ENCODE data around the gene TRMT2A. TPM values are rescaled to one million over a fixed set of nuclear protein-coding genes. Genes with fewer than 3 reads are reported as not detected.
A peak's percentile ranks its signal among the peaks of the same experiment; 100 is the strongest.

The TRMT2A gene
- polyA plus RNA-seq, 3 donors = 32.2 to 47.9 (median 43.0) TPM

DNA sequence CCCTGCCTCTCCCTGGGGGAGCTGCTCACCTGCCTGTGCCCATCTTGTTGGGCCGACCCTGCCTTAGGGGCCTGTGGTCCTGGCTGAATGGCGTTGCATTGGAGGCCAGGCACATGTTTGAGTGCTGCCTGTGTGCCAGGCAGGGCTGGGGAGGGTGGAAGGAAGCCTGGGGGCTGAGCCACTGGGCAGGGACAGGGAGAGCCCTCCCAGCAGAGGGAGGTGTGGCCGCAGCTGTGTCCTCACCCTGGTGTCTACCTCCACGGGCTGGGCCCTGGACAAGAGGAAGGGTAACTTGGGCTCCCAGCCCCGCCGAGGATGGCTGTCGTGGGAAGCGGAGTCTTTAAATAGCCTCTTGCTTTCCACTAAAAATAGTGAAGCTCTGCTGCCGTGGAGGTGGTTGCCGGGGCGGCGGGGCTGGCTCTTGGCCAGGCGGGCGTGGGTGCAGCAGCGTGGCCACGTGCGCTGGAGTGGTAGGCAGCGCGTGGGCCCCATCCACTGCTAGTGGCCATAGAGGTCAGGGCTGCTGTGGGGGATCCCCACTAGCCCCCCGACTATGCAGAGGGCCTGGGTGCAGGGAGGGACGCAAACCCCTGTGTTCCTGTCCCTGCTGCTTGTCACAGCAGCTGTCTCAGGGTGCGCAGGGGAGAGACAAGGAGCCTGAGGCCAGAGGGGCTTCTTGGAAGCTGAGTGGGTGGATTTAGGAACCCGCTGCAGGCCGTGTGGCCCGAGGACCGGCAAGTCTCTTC is 20.8 kb upstream of the TRMT2A start:
- H3K27ac ChIP-seq (ENCODE audit: low read depth, low read length) = no peak overlapping the region
- WGBS, 3 donors = 36 to 58% (median 43%) methylated on average over 25 to 26 of the region's 26 CpGs

DNA sequence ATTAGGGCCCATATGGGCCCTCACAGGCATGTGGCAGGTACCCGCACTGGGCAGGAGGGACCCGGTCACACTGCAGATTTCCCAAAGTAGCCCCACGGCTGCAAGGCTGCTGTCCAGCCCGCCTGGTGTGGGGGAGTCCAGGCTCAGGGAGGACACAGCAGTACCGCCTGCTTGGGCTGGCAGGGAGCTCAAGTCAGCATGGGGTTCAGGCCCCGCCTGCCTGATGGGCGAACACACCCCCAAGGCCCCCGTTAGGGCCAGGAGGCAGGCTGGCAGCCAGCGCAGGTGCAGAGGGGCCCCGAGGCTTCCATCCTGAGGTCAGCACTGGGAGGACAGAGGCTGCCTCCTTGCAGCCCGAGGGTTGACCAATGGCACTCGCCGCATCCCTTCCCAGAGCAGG is 20.1 kb upstream of the TRMT2A start:
- 69 to 83% (median 73%) methylated on average over 13 of the region's 13 CpGs for WGBS, 3 donors
- H3K27ac ChIP-seq (ENCODE audit: low read depth, low read length) = no peak overlapping the region

DNA sequence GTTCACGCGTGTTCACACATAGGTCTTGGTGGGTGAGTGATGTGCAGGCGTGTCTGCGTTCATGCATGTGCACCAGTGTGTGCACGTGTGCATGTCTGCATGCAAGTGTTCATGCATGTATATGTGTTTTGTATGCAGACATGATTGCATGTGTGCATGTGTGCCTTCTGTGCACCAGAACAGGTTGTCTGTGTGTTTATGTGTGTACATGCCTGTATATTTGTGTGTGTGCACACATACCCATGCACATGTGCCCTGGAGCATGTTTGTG is 19.5 kb upstream of the TRMT2A start:
- no peak overlapping the region for H3K27ac ChIP-seq (ENCODE audit: low read depth, low read length)
- 89 to 93% (median 91%) methylated on average over 5 of the region's 5 CpGs for WGBS, 3 donors

DNA sequence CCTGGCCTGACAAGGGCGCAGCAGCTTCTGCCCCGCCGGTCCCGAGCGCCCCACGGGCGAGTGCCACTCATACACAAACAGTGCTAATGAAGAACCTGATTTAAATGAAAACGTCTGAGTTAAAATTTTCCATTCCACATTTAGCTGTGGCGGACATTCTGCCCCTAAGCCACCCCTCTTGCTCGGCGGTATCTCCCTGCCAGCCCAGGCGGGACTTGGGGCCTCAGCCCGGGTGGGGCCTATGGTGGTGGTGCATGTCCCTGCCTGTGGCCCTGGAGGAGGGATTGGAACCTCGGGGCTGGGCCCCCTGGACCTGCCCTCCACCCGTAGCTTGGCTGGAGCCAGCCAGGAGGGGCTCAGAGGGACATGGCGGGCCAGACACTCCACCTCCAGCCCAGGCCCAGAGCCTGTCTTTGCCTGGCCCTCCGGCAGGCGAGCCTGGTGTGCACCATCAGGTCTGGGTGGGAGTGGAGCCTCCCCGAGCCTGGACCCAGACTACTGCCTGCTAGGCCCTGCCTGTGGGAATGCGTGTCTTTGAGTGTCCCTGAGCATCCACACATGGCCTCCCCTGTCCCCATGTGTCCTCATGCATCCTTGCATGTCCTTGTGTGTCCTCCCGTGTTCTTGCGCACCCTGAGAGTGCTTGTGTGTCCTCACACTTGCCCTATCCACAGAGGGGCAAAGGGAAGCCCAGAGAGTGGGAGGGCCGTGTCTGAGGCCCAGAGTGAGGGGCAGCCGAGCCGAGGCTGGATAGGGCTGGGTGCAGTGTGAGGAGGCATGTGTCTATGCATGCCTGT is 19.0 kb upstream of the TRMT2A start:
- WGBS, 3 donors = 79 to 86% (median 83%) methylated on average over 25 of the region's 25 CpGs

DNA sequence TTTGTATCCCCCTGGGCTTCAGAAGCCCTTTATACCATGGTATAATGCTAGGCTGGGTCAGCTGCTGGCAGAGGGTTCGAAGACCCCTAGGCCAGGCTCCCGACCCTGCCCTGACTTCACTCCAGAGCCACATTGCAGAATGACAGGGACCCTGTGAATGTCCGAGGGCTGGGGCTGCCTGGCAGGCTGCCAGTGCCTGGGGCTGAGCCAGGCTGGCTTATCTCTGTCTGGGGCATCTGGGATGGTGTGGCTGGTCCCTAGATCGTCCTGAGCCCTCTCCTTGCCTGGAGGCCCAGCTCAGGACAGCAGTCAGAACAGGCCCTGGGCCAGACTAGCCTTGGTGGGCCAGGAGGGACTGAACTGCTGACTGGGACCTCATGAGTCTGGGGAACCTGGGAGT is 18.2 kb upstream of the TRMT2A start:
- 49 to 68% (median 67%) methylated on average over 4 of the region's 4 CpGs for WGBS, 3 donors
- no peak overlapping the region for H3K27ac ChIP-seq (ENCODE audit: low read depth, low read length)

More for the DNA sequence above, 19.0 kb upstream of the TRMT2A start:
- H3K27ac ChIP-seq (ENCODE audit: low read depth, low read length) = no peak overlapping the region

DNA sequence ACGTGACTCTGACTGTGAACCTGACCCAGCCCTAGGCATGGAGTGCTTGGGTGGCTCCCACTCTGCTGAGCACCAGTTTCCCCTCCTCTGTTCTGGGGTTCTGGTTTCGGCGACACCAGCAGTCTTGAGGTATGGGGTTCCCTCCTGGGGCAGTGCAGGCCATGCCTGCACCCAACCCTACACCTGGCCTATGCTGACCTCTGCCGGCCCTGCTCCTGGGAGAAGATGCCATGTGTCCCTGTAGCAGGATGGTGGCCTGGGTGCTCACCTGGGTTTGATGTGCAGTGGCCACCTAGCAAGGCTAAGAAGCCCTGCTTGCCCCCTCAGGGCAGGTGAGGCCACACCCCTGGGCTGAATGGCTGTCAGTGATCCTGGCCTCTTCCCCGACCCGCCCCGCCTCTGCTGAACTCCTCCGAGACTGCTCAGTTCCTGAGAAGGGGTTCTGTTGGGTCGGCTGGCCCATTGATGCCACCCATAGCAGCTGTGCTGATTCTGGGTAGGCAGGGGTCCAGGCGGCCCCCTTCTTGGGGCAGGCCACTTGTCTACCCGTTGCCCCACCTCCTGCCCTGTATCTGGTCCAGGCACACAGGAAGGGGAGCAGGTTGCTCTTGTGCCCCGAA is 17.0 kb upstream of the TRMT2A start:
- WGBS, 3 donors = 78 to 84% (median 78%) methylated on average over 12 of the region's 12 CpGs
- H3K27ac ChIP-seq (ENCODE audit: low read depth, low read length) = no peak overlapping the region

DNA sequence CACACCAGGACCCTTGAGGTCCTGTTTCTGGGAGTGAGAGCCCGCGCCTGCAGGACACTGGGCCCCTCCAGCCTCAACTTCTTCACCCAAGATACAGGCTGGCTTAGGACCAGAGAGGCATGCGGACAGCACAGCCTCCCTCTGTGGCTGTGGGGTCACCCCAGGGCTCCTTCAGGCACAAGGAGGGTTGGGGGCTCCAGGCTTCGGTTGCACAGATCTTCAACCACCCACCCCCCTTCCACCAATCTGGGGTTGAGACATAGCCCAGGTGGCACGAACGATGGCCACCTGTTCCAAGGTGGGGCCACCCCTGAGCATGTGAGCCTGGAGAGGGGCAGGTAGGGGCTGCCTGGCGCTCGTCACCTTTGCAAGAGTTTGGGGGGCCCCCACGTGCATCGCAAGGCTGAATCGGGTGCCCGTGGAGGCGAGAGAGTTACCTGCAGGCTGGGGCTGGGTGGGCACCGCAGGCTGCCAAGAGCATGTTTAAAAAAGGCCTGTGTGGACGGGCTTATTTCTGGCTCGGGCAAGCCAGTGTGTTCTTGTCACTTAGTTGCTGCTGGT is 15.7 kb upstream of the TRMT2A start:
- no peak overlapping the region for H3K27ac ChIP-seq (ENCODE audit: low read depth, low read length)
- 53 to 64% (median 64%) methylated on average over 16 of the region's 16 CpGs for WGBS, 3 donors

DNA sequence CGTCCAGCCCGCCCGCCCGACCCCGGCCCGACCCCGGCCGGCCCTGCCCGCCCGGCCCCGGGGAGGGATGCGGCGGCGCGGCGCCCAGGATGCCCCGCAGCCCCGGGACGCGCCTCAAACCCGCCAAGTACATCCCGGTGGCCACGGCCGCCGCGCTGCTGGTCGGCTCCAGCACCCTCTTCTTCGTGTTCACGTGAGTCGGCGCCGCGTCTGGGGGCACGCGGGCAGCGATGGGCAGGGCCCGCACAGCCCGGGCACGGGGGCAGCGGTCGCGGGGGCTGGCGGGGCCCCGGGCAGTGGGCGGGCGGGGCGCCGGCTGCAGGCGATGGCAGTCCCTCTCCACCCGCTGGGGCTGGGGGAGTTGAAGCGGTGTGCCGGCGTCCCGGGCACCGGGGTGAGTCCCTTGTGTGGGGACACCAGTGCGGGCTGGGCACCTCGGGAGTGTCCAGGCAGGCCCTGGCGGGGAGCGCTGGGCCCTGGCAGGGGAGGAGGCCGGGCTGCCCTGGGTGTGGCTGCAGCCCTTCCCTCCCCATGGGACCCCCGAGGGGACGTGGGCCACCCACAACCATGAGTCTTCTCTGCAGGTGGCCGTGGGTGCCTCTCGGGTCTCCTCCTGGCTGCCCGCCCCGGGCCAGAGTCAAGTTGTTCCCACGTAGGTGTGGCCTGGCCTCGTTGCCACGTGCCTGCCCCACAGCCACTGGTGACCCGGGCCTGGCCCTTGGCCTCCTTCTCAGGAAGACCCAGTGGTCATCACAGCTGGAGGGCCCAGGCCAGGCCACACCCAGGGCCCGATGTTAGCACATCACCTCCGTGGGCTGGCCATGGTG is 15.0 kb upstream of the TRMT2A start:
- H3K27ac ChIP-seq (ENCODE audit: low read depth, low read length) = no peak overlapping the region
- 1% methylated on average over 43 to 72 of the region's 72 CpGs for WGBS, 3 donors

DNA sequence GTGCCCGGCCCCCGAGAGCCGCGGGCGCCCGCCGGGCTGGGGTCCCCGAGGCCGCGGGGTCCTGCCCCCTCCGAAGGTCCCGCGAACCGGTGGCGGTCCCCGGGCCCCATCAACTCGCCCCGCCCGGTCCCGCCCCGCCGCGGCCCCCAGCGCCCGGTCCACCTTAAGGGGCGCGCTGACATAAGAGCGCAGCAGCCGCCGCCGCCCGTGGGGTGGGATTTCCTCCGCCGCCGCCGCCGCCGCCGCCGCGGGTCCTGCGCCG is 14.5 kb upstream of the TRMT2A start, which contains the start of gene ZDHHC8:
Gene ZDHHC8, plus strand, starts transcription at position 208 of the 262 bp plus-strand sequence. CDS start 144 bp downstream, outside the sequence.
- WGBS, 3 donors = 1 to 4% (median 1%) methylated on average over 14 to 39 of the region's 43 CpGs
- peak within 1 kb of the TSS; percentile 32 for H3K27ac ChIP-seq (ENCODE audit: low read depth, low read length)

DNA sequence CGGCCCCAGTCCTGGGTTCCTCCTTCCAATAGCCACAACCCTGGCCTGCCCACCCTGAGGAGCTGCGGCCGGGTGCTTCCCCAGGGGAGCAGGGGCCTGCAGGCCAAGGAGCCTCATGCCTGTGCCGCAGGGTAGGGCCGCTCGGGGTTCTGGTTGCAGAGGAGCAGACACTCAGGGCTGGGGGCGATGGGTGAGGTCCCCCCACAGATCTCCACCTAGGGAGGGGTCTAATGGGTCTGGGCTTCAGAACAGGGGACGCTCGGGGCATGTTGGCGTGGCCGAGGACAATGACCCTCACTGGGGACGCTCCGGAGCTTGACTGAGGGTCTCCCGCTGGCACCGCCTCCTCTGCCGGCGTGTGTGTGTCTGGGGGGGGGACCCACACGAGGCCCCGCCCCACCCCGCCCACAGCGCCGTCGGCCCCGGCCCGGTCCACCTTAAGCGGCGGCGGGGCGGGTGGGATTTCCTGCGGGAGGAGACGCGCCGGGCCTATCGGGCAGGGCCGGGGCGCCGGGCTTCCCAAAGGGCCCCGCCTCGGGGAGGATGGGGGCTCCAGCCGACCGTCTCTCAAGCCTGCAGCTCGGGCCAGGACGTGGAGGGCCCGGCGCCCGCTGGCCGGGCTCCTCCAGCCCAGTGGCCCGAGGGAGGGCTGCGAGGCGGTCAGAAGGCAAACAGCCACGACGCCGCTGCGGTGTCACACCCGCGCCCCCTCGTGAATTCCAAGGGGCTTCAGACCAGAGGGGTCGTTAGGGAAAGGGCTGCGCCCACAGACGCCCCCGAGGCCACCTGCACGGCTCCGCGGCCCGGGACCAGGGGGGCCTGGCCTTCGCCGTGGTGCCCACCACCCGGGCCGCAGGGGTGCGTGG is 13.9 kb upstream of the TRMT2A start:
- 3 to 8% (median 4%) methylated on average over 53 to 70 of the region's 70 CpGs for WGBS, 3 donors
- peak overlapping the region; percentile 32 for H3K27ac ChIP-seq (ENCODE audit: low read depth, low read length)

DNA sequence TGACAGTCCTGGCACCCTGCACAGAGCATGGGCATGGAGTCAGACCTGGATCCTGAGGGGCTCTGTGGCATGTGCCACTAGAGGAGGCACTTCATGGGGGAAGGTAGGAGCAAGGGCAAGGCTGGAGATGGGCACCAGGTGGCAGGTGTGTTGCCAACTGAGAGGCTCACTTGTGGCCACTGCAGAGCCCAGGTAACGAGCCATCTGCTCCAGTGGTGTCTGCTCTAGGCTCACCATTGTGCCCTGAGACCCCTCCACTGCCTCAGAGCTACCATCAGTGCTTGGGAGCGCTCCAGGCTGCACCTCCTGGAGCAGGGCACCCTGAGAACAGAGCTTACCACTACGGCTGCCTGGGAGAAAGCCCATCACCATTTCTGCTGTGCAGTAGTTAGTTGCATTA is 13.3 kb upstream of the TRMT2A start:
- no peak overlapping the region for H3K27ac ChIP-seq (ENCODE audit: low read depth, low read length)
- WGBS, 3 donors = 74 to 79% (median 79%) methylated on average over 3 of the region's 3 CpGs

DNA sequence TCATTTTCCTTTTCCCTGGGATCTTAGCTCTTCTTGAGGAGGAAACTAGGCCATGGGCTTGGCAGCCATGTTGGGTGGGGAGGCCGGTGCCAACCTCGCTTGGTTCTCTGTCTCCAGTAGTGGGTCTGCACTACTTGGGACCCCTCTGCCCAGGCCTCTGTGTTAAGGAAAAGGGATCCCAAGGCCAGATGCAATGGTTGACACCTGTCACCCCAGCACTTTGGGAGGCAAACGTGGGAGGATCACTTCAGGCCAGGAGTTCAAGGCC is 12.7 kb upstream of the TRMT2A start:
- WGBS, 3 donors = 76 to 90% (median 81%) methylated on average over 3 of the region's 3 CpGs
- no peak overlapping the region for H3K27ac ChIP-seq (ENCODE audit: low read depth, low read length)

DNA sequence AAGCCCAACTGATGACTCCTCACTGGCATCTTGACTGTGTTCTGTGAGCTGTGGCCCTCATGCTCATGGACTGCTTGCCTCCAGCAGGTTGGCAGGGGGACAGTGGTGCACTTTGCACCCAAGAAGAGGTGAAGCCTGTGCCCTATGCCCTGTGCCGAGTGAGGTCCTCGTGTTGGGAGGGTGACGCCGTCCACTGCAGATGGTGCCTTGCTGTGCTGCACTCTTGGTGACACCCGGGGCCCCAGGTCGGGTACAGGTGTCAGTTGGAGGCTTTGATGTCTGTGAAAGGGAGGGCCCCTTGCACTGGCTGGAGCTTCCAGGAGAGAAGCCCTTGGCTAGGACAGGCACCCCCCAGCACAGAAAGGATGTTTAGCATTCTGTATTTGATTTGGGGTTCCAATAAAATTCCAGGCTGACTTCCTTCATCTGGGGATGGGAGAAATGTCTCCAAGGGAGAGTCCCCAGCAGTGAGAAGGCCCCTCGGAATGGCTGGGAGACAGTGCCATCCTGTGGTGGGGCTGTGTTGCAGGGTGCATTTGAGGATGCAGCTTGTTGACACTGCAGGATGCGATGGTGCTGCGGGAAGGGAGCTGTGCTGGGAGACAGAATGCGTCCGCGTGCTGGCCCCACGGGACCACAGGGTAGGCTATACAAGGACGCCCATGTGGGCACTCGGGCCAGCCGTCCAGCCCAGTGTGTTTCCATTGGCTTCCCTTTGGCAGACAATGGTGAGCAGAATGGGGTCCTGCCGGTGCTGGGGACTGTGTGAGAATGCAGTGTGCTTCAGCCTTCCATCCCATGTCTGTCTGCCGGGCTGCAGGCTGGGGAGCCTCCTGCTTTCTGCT is 12.1 kb upstream of the TRMT2A start:
- 30 to 42% (median 40%) methylated on average over 18 of the region's 18 CpGs for WGBS, 3 donors
- H3K27ac ChIP-seq (ENCODE audit: low read depth, low read length) = no peak overlapping the region

DNA sequence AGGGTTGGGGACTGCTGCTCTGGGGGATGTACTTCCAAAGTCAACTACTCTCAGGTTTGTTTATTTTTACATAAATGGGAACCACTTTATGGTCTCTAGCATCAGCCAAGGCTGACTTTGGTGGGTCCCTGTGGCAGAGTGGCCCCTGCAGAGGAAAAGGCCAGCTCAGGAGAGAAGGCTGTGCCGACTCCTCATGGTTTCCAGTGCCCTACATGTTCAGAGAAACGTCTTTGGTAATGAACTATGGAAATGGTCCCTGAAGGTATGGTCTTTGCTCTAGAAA is 11.5 kb upstream of the TRMT2A start:
- 49 to 57% (median 51%) methylated on average over 2 of the region's 2 CpGs for WGBS, 3 donors
- no peak overlapping the region for H3K27ac ChIP-seq (ENCODE audit: low read depth, low read length)

DNA sequence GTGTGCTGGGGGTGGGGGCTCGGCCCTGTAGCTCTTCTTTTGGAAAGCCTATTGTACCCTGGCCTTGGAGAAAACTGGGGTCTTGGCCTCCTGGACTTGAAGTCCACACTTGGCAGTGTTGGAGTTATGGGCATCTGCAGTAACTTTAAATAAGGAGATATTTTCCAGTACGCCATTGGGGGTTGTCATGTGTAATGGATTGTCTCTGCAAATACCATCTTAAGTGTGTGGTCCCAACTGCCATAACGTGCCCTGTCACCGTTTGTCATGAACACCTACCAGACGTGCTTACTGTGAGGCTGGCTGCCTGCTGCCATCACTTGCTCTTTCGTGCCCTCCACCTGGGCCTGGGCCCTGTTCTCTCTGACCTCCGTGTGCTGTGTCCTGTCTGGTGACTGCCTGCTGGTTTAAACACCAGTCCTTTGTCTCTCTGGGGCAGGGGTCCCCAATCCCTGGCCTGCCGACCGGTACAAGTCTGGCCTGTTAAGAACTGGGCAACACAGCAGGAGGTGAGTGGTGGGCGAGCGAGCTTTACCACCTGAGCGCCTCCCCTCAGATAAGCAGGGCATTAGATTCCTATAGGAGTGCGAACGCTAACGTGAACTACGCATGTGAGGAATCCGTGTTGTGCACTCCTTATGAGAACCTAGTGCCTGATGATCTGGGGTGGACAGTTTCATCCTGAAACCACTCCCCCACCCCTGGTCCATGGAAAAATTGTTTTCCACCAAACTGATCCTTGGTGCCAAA is 11.0 kb upstream of the TRMT2A start:
- WGBS, 3 donors = 77 to 82% (median 81%) methylated on average over 17 of the region's 17 CpGs
- no peak overlapping the region for H3K27ac ChIP-seq (ENCODE audit: low read depth, low read length)

DNA sequence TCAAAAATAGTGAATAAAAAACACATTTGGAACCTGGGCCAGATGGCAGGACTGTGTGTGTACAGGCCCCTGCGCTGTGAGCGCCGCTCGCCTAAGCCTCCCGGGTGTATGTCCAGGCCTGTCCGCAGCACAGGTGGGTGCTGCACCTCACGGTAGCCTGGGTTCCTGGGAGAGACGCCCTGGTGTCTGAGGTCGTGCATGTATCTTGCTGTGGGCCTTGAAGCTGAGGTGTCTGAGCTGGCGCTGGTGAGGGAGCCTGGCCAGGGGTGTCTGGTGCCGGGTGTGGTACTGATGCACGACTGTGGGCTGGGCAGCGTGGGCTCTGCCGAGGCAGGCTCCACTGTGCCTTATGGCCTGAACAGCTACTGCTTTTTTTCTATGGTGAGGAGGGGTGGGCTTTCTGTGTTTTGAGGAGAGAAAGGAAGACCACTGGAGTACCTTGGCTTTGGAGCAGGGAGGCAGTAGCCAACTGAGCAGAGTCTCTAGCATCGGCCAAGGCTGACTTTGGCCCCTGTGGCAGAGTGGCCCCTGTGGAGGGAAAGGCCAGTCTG is 10.4 kb upstream of the TRMT2A start:
- WGBS, 3 donors = 88 to 94% (median 92%) methylated on average over 15 of the region's 15 CpGs
- H3K27ac ChIP-seq (ENCODE audit: low read depth, low read length) = no peak overlapping the region
